ENCODE measurements around the gene LARGE1. TPM values are rescaled to one million over a fixed set of nuclear protein-coding genes. Genes with fewer than 3 reads are reported as not detected.
A peak's percentile ranks its signal among the peaks of the same experiment; 100 is the strongest.

The LARGE1 gene
- total RNA-seq = 10 to 100 TPM; 12.2 to 28.3 (median 15.2) TPM
- long read RNA-seq, partial matches to known transcripts = 0 of 1 reads
- long read RNA-seq, other reads (novel, unspliced or antisense) = 1 of 1 reads

DNA sequence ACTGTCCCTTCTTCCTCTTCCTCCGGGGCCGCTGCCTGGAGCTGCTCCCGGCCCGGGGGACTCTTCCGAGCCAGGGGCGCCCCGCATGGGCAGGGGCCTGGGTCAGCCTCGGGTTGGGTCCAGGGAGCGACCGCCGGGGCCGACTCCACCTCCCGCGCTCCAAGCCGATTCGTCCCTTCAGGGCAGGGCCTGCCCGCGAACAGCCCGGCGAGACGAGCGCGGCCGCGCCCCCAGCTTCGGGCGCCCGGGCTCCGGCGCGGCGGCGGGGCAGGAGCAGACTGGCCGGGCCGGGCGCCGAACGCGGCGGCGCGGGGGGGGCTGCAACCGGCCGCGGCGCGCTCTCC is at the start of gene LARGE1:
Gene LARGE1, minus strand, starts transcription at position 280 of the 344 bp plus-strand sequence.
- no peaks in the 10 kb centered on the region for H3K27me3 ChIP-seq
- no peaks in the 10 kb centered on the region for H3K36me3 ChIP-seq
- peaks cover 0 to 13% (median 3%) of the 10 kb centered on the region in 4 donors for H3K4me1 ChIP-seq
- 0% methylated on average over 8 of the region's 47 CpGs for WGBS (ENCODE audit: insufficient coverage, low coverage, low lambda C conversion rate, missing lambda C conversion rate)
- H3K4me3 ChIP-seq = peak within 1 kb of the TSS; percentile 68 to 78 (median 78)
- TF ChIP-seq POLR2A (IDR thresholded peaks at IDR 0.05) = no peak
- TF ChIP-seq, protein P1, sequence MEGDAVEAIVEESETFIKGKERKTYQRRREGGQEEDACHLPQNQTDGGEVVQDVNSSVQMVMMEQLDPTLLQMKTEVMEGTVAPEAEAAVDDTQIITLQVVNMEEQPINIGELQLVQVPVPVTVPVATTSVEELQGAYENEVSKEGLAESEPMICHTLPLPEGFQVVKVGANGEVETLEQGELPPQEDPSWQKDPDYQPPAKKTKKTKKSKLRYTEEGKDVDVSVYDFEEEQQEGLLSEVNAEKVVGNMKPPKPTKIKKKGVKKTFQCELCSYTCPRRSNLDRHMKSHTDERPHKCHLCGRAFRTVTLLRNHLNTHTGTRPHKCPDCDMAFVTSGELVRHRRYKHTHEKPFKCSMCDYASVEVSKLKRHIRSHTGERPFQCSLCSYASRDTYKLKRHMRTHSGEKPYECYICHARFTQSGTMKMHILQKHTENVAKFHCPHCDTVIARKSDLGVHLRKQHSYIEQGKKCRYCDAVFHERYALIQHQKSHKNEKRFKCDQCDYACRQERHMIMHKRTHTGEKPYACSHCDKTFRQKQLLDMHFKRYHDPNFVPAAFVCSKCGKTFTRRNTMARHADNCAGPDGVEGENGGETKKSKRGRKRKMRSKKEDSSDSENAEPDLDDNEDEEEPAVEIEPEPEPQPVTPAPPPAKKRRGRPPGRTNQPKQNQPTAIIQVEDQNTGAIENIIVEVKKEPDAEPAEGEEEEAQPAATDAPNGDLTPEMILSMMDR (IDR thresholded peaks at IDR 0.05) = no peak
- H3K27ac ChIP-seq = peak within 1 kb of the TSS; percentile 60 to 73 (median 67)
- H3K9me3 ChIP-seq = no peaks in the 10 kb centered on the region
- intact Hi-C loops (cut with DNase I) = loop anchor here in 1 of 2 donors (10.0 kb wide), 1 partner anchor 105 kb away; no protein-coding TSS in a partner anchor
- peak in 1 of 3 donors; percentile 69 for DNase-seq
- ATAC-seq = peak; percentile 0 to 36 (median 7)

DNA sequence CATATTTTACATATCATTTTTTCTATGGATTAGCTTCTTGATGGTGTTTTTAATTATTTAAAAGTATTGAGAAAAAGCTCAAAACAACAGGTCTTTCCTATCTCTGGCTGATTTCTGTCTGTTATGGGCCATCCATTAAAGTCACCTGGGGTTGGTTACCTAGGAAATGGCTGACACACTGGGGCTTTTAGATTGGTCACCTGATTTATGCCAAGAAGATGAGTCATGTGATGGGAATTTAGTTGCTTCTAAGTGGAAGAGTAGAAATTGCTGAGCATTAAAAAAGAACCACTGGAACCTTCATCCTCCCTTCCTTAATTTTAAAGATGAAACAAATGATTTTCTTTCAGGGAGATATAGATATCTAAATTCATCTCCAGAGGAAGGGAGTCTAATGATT is 48.8 kb upstream of the LARGE1 start:
- Histone ChIP-seq H3K4me3 (no peak overlapping the region), H3K27ac (no peak overlapping the region), H3K4me1 (no peaks in the 10 kb centered on the region), H3K9me3 (no peaks in the 10 kb centered on the region), H3K27me3 (no peaks in the 10 kb centered on the region), H3K36me3 (no peaks in the 10 kb centered on the region)
- no peak for ATAC-seq
- TF ChIP-seq, protein P1 (IDR thresholded peaks at IDR 0.05) = no peak
- TF ChIP-seq POLR2A (IDR thresholded peaks at IDR 0.05) = no peak
- intact Hi-C loops (cut with DNase I) = no loop called here
- no peak for DNase-seq

DNA sequence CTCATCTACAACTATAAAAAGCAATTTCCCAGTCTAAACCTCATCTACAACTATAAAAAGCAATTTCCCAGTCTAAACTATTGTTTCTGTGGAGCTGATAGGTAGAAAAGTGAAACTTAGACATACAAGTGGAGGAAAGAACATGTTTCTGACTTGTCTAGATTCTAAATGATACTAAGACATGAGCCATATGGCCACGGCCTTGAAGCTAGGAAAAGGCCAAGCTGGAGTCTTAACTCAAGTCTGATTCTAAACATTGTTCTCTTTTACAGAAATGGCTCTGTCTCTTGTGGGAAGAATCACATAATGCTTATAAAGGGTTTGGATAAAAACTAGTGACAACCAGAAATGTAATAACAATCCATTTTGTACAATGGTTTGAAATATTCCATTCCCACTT is 43.8 kb upstream of the LARGE1 start:
- Histone ChIP-seq H3K4me3 (no peak overlapping the region), H3K9me3 (no peaks in the 10 kb centered on the region), H3K27ac (no peak overlapping the region), H3K4me1 (no peaks in the 10 kb centered on the region), H3K27me3 (no peaks in the 10 kb centered on the region), H3K36me3 (no peaks in the 10 kb centered on the region)
- 88% methylated on average over 1 of the region's 1 CpG for WGBS (ENCODE audit: insufficient coverage, low coverage, low lambda C conversion rate, missing lambda C conversion rate)
- intact Hi-C loops (cut with DNase I) = no loop called here
- ATAC-seq = no peak
- no peak for DNase-seq
- TF ChIP-seq POLR2A (IDR thresholded peaks at IDR 0.05) = no peak
- TF ChIP-seq, protein P1 (IDR thresholded peaks at IDR 0.05) = no peak

DNA sequence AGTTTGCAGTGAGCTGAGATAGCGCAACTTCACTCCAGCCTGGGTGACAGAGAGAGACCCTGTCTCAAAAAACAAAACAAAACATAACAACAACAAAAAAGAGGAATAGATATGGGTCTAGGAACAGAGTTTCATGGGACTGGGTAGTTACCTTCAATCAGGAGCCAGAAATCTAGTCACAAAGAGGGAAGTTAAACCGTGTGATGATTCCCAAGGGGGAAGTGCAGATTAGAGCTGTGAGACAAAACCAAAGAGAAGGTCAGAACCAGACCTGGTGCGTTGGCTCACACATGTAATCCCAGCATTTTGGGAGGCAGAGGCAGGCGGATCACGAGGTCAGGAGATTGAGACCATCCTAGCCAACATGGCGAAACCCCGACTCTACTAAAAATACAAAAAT is 42.1 kb upstream of the LARGE1 start:
- Histone ChIP-seq H3K36me3 (no peaks in the 10 kb centered on the region), H3K27ac (no peak overlapping the region), H3K9me3 (no peaks in the 10 kb centered on the region), H3K4me1 (no peaks in the 10 kb centered on the region), H3K27me3 (no peaks in the 10 kb centered on the region), H3K4me3 (no peak overlapping the region)
- DNase-seq (no peak), ATAC-seq (no peak)
- intact Hi-C loops (cut with DNase I) = no loop called here
- TF ChIP-seq, protein P1 (IDR thresholded peaks at IDR 0.05) = no peak
- no peak for TF ChIP-seq POLR2A (IDR thresholded peaks at IDR 0.05)
- 78% methylated on average over 2 of the region's 7 CpGs for WGBS (ENCODE audit: insufficient coverage, low coverage, low lambda C conversion rate, missing lambda C conversion rate)

DNA sequence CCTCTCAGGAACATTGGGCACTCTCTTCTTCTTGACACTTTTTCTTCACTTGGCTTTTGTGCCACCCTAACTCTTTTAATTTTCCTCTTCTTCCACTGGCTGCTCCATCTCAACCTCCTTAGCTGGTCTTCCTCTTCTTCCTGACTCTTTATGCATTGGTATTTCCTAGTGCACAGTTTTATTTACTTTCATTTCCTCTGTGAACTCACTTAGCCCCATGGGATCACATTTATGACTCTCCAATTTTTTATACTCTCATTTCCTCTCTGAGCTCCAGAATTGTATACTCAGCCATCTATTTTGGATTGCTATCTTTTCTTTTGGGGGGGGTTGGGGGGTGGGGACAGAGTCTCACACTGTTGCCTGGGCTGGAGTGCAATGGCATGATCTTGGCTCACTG is 38.5 kb upstream of the LARGE1 start:
- DNase-seq (no peak), ATAC-seq (peak; percentile 38 to 53 (median 46))
- Histone ChIP-seq H3K4me3 (no peak overlapping the region), H3K4me1 (no peaks in the 10 kb centered on the region), H3K9me3 (no peaks in the 10 kb centered on the region), H3K27ac (no peak overlapping the region), H3K27me3 (no peaks in the 10 kb centered on the region), H3K36me3 (no peaks in the 10 kb centered on the region)
- intact Hi-C loops (cut with DNase I) = no loop called here
- no peak for TF ChIP-seq POLR2A (IDR thresholded peaks at IDR 0.05)
- TF ChIP-seq, protein P1 (IDR thresholded peaks at IDR 0.05) = no peak
